Adrenal gland (tissue), 12 donors: Measurements from ENCODE around the gene MT1B. TPM values are rescaled to one million over a fixed set of nuclear protein-coding genes. Genes with fewer than 3 reads are reported as not detected.
"Not testable (repeated sequence)": the region's sequence is repeated elsewhere in the genome, so short reads cannot be mapped to it uniquely, and the experiment has no call there.

Source experiments
- DNase-seq, 7 donors: peaks; one replicate each; pipeline ENCODE4 v3.0.0-alpha.2; 2019 to 2020
- H3K27ac ChIP-seq, 5 donors: fragments of 200-600 bp; sonication (generic) in 4 of 5; 1 replicate in 3 of 5; 2 replicates in 2 of 5; pipeline versions ENCODE4 v1.5.1 to v1.8.0; 2016 to 2020; ENCODE audit warnings: mild to moderate bottlenecking in 1 of 5
- H3K27me3 ChIP-seq: fragments of 200-600 bp; 2 replicates; pipeline ENCODE4 v1.8.0; 2021
- H3K36me3 ChIP-seq, 2 donors: fragments of 200-600 bp; replicated peaks in 1 of 2; 1 replicate in 1 of 2; 2 replicates in 1 of 2; pipeline versions ENCODE4 v1.5.1 to v1.8.0; 2018 to 2022
- H3K4me1 ChIP-seq, 2 donors: fragments of 200-600 bp; replicated peaks in 1 of 2; 1 replicate in 1 of 2; 2 replicates in 1 of 2; pipeline versions ENCODE4 v1.5.1 to v1.8.0; 2018 to 2021
- H3K4me3 ChIP-seq, 4 donors: fragments of 200-600 bp; sonication (generic) in 3 of 4; one replicate each; pipeline ENCODE4 v1.5.1; 2016 to 2018
- H3K9me3 ChIP-seq, 3 donors: fragments of 200-600 bp; sonication (generic) in 1 of 3; replicated peaks in 1 of 3; 1 replicate in 2 of 3; 2 replicates in 1 of 3; pipeline versions ENCODE4 v1.5.1 to v1.8.0; 2016 to 2021
- POLR2A ChIP-seq, 2 donors: fragments of 450-650 bp; IDR thresholded peaks; one replicate each; pipeline ENCODE4 v1.6.1; 2017; ENCODE audit warnings: antibody characterized with exemption in 2 of 2, mild to moderate bottlenecking in 2 of 2, moderate library complexity in 1 of 2
- WGBS, 4 donors: extraction: QIAGEN DNeasy Blood & Tissue Kit in 2 of 4; methylation state at CpG; one replicate each; pipeline versions ENCODE4 v1.1.5 to v1.1.7; 2013 to 2017; 5-methylcytosine and 5-hydroxymethylcytosine counted together
- intact Hi-C, 2 donors: fragments of 100-400 bp; cut with DNase I; formaldehyde crosslinking; loops; one replicate each; pipeline versions ENCODE4 v1.14.1 to v1.15.0; 2022 to 2023
- polyA plus RNA-seq, 3 donors: library from polyadenylated mRNA; stranded (reverse); fragments of 200-250 nt in 2 of 3; fragments of 350-450 nt in 1 of 3; fragmentation: Illumina TruSeq in 1 of 3; extraction: RNeasy Lipid Tissue Mini Kit (QIAGEN cat#74804) in 1 of 3; gene quantifications; one replicate each; pipeline ENCODE4 v1.2.3, GENCODE V29; 2013 to 2014
- total RNA-seq, 9 donors: library from RNA; depleted of rRNA in 4 of 9; stranded (reverse); fragments of >200 nt in 4 of 9; fragments of 120-200 nt in 1 of 9; fragmentation: NEBNext Ultra II Directional in 1 of 9; extraction: Animal tissue kit (Norgen Biotek cat#: 25700) in 1 of 9; gene quantifications; one replicate each; pipeline versions ENCODE4 v1.1.0 to v1.2.4, GENCODE V29; 2013 to 2023
- TF ChIP-seq, protein P1 (sequence below), 6 experiments: fragments of 450-650 bp in 4 of 6; fragments of 200-600 bp in 2 of 6; sonication (generic) in 1 of 6; IDR thresholded peaks; 1 replicate in 5 of 6; 2 replicates in 1 of 6; pipeline versions ENCODE4 v1.5.1 to v1.8.0; 2016 to 2021; ENCODE audit warnings: antibody characterized with exemption in 6 of 6, mild to moderate bottlenecking in 2 of 6, moderate library complexity in 1 of 6
- donor health status: healthy with polysubstance abuse.
- donor health status: Bipolar disorder and iron deficiency.
- donor health status: DM: yes; HTN: yes; CAD: no.
- donor health status: DM: no; HTN: no; CAD: no.
- donor health status: DM: no; HTN: no; CAD: no.
- donor health status: DM: yes; HTN: yes; CAD: no.

Gene MT1B
- total and polyA plus RNA-seq, 12 donors: not detected

DNA sequence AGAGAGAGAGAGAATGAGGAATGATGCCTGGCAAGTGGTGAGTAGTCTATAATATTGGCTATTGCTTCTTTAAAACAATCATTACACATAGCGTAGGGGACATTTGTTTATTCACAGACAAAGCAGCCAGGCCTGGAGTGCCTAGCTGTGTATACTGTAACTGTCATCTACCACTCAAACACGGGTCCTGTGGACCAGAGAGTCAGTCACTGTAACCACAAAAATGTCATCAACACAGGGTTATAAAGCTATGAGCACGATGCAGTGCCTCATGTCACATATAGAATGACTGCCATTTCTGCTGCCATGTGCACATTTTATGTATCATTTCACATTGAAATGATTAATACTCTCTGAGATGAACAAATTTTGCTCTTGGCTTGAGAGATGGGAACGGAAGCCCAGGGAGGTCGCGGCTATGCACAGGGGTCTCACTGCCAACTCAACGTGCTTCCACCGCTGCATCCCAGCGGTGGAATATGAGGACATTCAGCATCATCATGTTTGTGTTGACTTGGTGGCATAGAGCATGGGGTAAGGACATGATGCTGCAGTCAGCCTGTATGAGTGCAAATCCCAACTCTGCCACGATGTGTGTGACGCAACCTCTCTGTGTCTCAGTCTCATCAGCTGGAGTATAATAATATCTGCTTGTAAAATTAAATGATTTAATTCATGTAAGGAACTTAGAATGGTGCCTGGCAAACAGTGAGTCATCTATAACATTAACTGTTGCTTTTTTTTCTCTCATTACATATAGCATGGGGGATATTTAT, 21.3 kb downstream of the MT1B start:
- Histone ChIP-seq H3K4me1 (peaks cover 0 to 8% of the 10 kb centered on the region in 2 donors), H3K4me3 (no peak overlapping the region), H3K27ac (no peak overlapping the region), H3K9me3 (no peaks in the 10 kb centered on the region), H3K36me3 (no peaks in the 10 kb centered on the region), H3K27me3 (peaks cover 8% of the 10 kb centered on the region)
- DNase-seq: no peak
- TF ChIP-seq, protein P1, sequence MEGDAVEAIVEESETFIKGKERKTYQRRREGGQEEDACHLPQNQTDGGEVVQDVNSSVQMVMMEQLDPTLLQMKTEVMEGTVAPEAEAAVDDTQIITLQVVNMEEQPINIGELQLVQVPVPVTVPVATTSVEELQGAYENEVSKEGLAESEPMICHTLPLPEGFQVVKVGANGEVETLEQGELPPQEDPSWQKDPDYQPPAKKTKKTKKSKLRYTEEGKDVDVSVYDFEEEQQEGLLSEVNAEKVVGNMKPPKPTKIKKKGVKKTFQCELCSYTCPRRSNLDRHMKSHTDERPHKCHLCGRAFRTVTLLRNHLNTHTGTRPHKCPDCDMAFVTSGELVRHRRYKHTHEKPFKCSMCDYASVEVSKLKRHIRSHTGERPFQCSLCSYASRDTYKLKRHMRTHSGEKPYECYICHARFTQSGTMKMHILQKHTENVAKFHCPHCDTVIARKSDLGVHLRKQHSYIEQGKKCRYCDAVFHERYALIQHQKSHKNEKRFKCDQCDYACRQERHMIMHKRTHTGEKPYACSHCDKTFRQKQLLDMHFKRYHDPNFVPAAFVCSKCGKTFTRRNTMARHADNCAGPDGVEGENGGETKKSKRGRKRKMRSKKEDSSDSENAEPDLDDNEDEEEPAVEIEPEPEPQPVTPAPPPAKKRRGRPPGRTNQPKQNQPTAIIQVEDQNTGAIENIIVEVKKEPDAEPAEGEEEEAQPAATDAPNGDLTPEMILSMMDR (IDR thresholded peaks at IDR 0.05): no peak
- TF ChIP-seq POLR2A (IDR thresholded peaks at IDR 0.05): no peak
- intact Hi-C loops: no loop called here
- WGBS, 4 donors: 87 to 92% (median 90%) methylated on average over 11 of the region's 11 CpGs

DNA sequence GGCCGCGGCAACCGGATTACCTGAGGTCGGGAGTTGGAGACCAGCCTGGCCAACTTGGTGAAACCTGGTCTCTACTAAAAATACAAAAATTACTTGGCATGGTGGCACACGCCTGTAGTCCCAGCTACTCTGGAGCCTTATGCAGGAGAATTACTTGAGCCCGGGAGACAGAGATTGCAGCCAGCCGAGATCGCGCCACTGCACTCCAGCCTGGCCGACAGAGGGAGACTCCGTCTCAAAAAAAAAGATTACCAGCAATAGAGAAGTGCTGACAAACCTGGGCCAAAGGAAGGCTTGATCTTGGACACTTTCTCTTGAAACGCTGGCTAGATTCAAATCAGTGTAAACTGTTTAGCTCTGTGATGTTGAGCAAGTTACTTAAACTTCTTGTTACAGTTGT, 22.2 kb downstream of the MT1B start:
- Histone ChIP-seq H3K36me3 (no peaks in the 10 kb centered on the region), H3K4me3 (no peak overlapping the region), H3K4me1 (peaks cover 0 to 4% of the 10 kb centered on the region in 2 donors), H3K27ac (no peak overlapping the region), H3K9me3 (no peaks in the 10 kb centered on the region), H3K27me3 (peaks cover 5% of the 10 kb centered on the region)
- WGBS, 4 donors: 42 to 50% (median 46%) methylated on average over 9 to 12 of the region's 12 CpGs
- TF ChIP-seq, protein P1 (IDR thresholded peaks at IDR 0.05): peak; percentile 33 to 70 (median 62)
- TF ChIP-seq POLR2A (IDR thresholded peaks at IDR 0.05): no peak
- peak in 5 of 7 donors; percentile 40 to 70 (median 56) for DNase-seq
- intact Hi-C loops: no loop called here

DNA sequence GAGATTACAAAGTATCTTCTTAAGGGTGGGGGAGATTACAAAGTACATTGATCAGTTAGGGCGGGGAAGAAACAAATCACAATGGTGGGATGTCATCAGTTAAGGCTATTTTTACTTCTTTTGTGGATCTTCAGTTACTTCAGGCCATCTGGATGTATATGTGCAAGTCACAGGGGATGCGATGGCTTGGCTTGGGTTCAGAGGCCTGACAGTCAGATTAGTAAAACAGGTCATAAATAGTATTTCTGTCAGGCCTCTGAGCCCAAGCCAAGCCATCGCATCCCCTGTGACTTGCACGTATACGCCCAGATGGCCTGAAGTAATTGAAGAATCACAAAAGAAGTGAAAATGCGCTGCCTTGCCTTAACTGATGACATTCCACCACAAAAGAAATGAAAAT, 22.9 kb downstream of the MT1B start:
- H3K27ac ChIP-seq, H3K27me3 ChIP-seq, H3K36me3 ChIP-seq, H3K4me1 ChIP-seq, H3K4me3 ChIP-seq, H3K9me3 ChIP-seq, intact Hi-C loops, DNase-seq: not testable (repeated sequence)
- WGBS, 4 donors: 79 to 91% (median 90%) methylated on average over 6 of the region's 6 CpGs

DNA sequence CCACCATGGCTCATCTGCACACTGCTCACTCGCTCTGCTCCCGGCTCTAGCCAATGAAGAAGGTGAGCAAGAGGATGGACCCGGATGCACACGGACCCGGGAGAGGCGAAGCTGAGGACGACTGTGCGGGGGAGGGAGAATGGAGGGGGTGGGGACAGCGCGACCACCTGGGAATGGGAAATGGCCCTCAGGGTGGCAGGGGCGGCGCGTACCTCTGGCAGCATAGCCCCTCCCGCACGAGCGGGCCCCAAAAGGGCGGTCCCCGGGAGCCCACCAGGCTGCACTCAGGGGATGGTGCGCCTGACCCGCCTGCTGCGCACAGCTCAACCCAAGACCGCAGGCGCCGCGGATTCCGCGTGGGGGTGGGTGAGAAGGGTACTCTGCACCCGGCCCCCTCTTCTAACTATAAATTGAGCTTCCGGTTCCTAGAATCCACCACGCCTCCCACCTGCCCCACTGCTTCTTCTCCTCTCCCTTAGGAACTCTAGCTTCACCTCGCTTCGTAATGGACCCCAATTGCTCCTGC, 24.1 kb downstream of the MT1B start:
- H3K4me1 ChIP-seq: peaks cover 0 to 4% of the 10 kb centered on the region in 2 donors
- H3K36me3 ChIP-seq: no peaks in the 10 kb centered on the region
- TF ChIP-seq, protein P1 (IDR thresholded peaks at IDR 0.05): no peak
- no peak for TF ChIP-seq POLR2A (IDR thresholded peaks at IDR 0.05)
- H3K4me3 ChIP-seq: no peak overlapping the region
- H3K9me3 ChIP-seq: no peaks in the 10 kb centered on the region
- 29 to 44% (median 31%) methylated on average over 14 to 32 of the region's 32 CpGs for WGBS, 4 donors
- no peak overlapping the region for H3K27ac ChIP-seq
- H3K27me3 ChIP-seq: no peaks in the 10 kb centered on the region
- intact Hi-C loops: no loop called here
- DNase-seq: no peak
